Measurements from ENCODE around the gene ALG1L2. TPM values are rescaled to one million over a fixed set of nuclear protein-coding genes. Genes with fewer than 3 reads are reported as not detected.
"Not testable (repeated sequence)": the region's sequence is repeated elsewhere in the genome, so short reads cannot be mapped to it uniquely, and the experiment has no call there.

Gene ALG1L2
- total RNA-seq, 3 donors from 2014 or later (not counting 1 experiment from before 2014, with no cell fraction given) = 1.3 to 1.7 TPM; not detected in 1

DNA sequence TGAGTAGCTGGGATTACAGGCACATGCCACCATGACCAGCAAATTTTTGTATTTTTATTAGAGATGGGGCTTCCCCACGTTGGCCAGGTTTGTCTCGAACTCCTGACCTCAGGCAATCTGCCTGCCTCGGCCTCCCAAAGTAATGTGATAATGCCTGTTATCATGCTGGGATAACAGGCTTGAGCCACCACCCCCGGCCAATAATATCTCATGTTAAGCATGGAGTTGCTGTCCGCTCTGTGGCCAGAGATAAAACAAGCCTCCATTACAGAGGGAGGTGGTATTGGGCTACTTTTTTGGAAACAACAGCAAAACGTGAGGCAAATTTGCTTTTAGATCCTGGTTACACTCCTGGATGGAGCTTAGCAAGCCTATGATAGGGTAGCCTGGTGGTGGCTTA lies 32.9 kb upstream of the ALG1L2 start:
- Mint-ChIP-seq H3K9me3 (no peaks in the 10 kb centered on the region), H3K27ac (no peak overlapping the region), H3K27me3 (ENCODE audit: low read depth in 2 of 2) (peaks cover 0 to 2% of the 10 kb centered on the region in 2 donors), H3K36me3 (no peaks in the 10 kb centered on the region), H3K4me1 (no peaks in the 10 kb centered on the region), H3K4me3 (no peak overlapping the region)
- Histone ChIP-seq H3K4me3 (ENCODE audit: low read length) (no peak overlapping the region), H3K27me3 (ENCODE audit: control insufficient read depth, insufficient read depth, low read length) (no peaks in the 10 kb centered on the region), H3K4me1 (ENCODE audit: control insufficient read depth, insufficient read depth, low read length) (no peaks in the 10 kb centered on the region), H3K36me3 (ENCODE audit: control insufficient read depth, insufficient read depth, low read length) (no peaks in the 10 kb centered on the region), H3K9me3 (ENCODE audit: control insufficient read depth, insufficient read depth, low read length) (no peaks in the 10 kb centered on the region), H3K27ac (ENCODE audit: low read length) (no peak overlapping the region)
- TF ChIP-seq, protein P1, sequence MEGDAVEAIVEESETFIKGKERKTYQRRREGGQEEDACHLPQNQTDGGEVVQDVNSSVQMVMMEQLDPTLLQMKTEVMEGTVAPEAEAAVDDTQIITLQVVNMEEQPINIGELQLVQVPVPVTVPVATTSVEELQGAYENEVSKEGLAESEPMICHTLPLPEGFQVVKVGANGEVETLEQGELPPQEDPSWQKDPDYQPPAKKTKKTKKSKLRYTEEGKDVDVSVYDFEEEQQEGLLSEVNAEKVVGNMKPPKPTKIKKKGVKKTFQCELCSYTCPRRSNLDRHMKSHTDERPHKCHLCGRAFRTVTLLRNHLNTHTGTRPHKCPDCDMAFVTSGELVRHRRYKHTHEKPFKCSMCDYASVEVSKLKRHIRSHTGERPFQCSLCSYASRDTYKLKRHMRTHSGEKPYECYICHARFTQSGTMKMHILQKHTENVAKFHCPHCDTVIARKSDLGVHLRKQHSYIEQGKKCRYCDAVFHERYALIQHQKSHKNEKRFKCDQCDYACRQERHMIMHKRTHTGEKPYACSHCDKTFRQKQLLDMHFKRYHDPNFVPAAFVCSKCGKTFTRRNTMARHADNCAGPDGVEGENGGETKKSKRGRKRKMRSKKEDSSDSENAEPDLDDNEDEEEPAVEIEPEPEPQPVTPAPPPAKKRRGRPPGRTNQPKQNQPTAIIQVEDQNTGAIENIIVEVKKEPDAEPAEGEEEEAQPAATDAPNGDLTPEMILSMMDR (IDR thresholded peaks at IDR 0.05) = no peak
- ATAC-seq (no peak), DNase-seq (no peak)
- 75% methylated on average over 6 of the region's 6 CpGs for WGBS (ENCODE audit: insufficient coverage)
- intact Hi-C loops (cut with micrococcal nuclease) = no loop called here

DNA sequence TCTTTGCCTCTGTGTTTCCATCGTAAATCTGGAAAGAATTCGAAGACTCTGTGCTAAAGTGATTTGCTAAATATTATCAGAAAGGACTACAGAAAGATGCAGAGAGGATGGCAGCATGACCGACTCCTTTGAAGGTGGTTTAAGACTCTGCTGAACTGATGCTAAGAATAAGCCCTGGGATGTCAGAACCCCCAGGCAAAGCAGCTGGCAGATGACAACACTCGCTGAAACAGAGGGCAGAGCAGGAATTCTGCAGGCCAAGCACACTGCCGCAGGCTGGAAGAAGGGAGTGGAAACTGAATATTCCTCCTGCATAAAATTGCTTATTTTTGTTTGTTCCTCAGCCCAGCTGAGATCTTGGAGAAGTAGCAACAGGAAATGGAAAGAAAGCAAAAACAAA lies 29.3 kb upstream of the ALG1L2 start:
- H3K36me3 ChIP-seq (ENCODE audit: control insufficient read depth, insufficient read depth, low read length); H3K4me1 Mint-ChIP-seq; ATAC-seq; H3K4me3 ChIP-seq (ENCODE audit: low read length); H3K4me3 Mint-ChIP-seq; H3K36me3 Mint-ChIP-seq; H3K27me3 Mint-ChIP-seq (ENCODE audit: low read depth in 2 of 2); H3K4me1 ChIP-seq (ENCODE audit: control insufficient read depth, insufficient read depth, low read length); H3K27me3 ChIP-seq (ENCODE audit: control insufficient read depth, insufficient read depth, low read length); DNase-seq; H3K9me3 ChIP-seq (ENCODE audit: control insufficient read depth, insufficient read depth, low read length); H3K27ac ChIP-seq (ENCODE audit: low read length); H3K27ac Mint-ChIP-seq; intact Hi-C loops (cut with micrococcal nuclease); H3K9me3 Mint-ChIP-seq: not testable (repeated sequence)
- 83% methylated on average over 3 of the region's 5 CpGs for WGBS (ENCODE audit: insufficient coverage)

DNA sequence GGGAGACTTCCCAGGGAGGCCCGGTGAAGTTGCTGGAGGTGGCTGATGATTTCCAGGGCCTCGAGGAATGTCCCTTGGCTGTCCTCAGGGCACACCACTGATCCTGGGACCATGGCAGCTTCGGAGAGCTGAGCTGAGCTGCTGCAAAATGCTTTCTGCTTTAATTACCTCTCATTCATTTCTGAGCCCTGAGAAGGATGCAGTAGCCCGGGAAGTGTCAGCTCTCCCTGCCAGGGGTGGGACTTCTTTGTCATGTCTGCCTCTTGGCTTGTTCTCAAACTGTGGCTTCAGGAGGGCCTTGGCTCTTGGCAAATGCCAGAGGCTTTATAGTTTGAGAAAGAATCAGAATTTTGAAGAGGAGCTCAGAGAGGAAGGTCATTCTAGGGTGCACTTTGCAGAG lies 28.7 kb upstream of the ALG1L2 start:
- H3K4me1 Mint-ChIP-seq = not testable (repeated sequence)

DNA sequence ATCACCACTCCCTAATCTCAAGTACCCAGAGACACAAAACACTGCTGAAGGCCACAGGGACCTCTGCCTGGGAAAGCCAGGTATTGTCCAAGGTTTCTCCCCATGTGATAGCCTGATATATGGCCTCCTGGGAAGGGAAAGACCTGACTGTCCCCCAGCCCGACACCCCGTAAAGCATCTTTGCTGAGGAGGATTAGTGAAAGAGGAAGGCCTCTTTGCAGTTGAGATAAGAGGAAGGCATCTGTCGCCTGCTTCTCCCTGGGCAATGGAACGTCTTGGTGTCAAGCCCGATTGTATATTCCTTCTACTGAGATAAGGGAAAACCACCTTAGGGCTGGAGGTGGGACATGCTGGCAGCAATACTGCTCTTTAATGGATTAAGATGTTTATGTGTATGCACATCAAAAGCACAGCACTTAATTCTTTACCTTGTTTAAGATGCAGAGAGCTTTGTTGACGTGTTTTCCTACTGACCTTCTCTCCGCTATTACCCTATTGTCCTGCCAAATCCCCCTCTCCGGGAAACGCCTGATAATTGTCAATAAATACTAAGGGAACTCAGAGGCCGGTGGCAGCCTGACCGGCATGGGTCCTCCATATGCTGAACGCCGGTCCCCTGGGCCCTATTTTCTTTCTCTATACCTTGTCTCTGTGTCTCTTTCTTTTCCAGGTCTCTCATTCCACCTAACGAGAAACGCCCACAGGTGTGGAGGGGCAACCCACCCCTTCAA lies 23.9 kb upstream of the ALG1L2 start:
- H3K4me3 Mint-ChIP-seq; H3K27me3 ChIP-seq (ENCODE audit: control insufficient read depth, insufficient read depth, low read length); DNase-seq; H3K9me3 Mint-ChIP-seq; H3K4me1 ChIP-seq (ENCODE audit: control insufficient read depth, insufficient read depth, low read length); H3K27ac Mint-ChIP-seq; H3K27ac ChIP-seq (ENCODE audit: low read length); H3K9me3 ChIP-seq (ENCODE audit: control insufficient read depth, insufficient read depth, low read length); H3K36me3 Mint-ChIP-seq; ATAC-seq; H3K4me3 ChIP-seq (ENCODE audit: low read length); intact Hi-C loops (cut with micrococcal nuclease); H3K4me1 Mint-ChIP-seq; H3K36me3 ChIP-seq (ENCODE audit: control insufficient read depth, insufficient read depth, low read length): not testable (repeated sequence)
- 78% methylated on average over 12 of the region's 15 CpGs for WGBS (ENCODE audit: insufficient coverage)
- H3K27me3 Mint-ChIP-seq (ENCODE audit: low read depth in 2 of 2) = peaks cover 15 to 22% of the 10 kb centered on the region in 2 donors

More for the DNA sequence above, 28.7 kb upstream of the ALG1L2 start:
- ATAC-seq; H3K27me3 Mint-ChIP-seq (ENCODE audit: low read depth in 2 of 2); H3K27me3 ChIP-seq (ENCODE audit: control insufficient read depth, insufficient read depth, low read length); H3K4me3 Mint-ChIP-seq; intact Hi-C loops (cut with micrococcal nuclease); H3K4me3 ChIP-seq (ENCODE audit: low read length); H3K27ac Mint-ChIP-seq; H3K4me1 ChIP-seq (ENCODE audit: control insufficient read depth, insufficient read depth, low read length); H3K36me3 Mint-ChIP-seq; H3K27ac ChIP-seq (ENCODE audit: low read length); H3K9me3 Mint-ChIP-seq; DNase-seq; H3K36me3 ChIP-seq (ENCODE audit: control insufficient read depth, insufficient read depth, low read length); H3K9me3 ChIP-seq (ENCODE audit: control insufficient read depth, insufficient read depth, low read length): not testable (repeated sequence)
- WGBS (ENCODE audit: insufficient coverage) = 90% methylated on average over 1 of the region's 4 CpGs

DNA sequence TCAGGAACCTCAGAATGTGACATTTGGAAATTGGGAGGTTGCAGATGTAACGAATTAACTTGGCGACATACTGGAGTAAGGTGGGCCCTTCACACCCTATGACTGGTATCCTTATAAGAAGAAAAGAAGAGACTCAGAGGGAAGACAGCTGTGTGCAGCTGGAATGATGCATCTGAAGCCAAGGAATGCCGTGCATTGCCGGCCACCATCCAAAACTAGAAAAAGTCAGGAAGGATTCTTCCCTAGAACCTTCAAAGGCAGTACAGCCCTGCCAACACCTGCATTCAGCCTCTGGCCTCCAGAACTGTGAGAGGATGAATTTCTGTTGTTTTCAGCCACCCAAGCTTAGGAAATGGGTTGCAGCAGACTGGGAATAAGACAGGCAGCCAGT lies 23.4 kb upstream of the ALG1L2 start:
- WGBS (ENCODE audit: insufficient coverage) = 90% methylated on average over 2 of the region's 4 CpGs
- H3K4me1 Mint-ChIP-seq = not testable (repeated sequence)
- H3K27me3 Mint-ChIP-seq (ENCODE audit: low read depth in 2 of 2) = peaks cover 15 to 22% of the 10 kb centered on the region in 2 donors

DNA sequence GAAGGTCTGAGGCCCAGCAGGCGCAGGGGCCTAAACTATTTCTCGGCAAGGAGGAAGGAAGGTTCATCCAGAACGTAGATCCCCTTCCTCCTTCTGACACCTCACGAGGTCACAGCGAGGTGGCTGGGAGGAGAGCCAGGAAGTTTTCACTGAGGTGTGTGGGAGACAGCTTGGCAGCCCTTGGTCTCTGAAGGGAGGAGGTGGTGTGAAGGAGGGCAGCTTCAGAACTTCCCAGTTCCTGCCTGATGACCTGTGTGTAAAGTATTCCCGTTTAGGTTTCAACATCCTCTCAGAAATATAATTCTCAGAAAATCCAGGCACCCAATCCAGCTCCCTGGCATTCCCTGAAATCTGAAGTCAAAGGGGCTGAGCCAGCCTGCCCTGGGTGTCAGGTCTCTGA lies 22.9 kb upstream of the ALG1L2 start:
- H3K27ac ChIP-seq (ENCODE audit: low read length); H3K36me3 Mint-ChIP-seq; H3K27ac Mint-ChIP-seq; H3K36me3 ChIP-seq (ENCODE audit: control insufficient read depth, insufficient read depth, low read length); H3K4me1 ChIP-seq (ENCODE audit: control insufficient read depth, insufficient read depth, low read length); ATAC-seq; H3K27me3 ChIP-seq (ENCODE audit: control insufficient read depth, insufficient read depth, low read length); H3K4me3 ChIP-seq (ENCODE audit: low read length); intact Hi-C loops (cut with micrococcal nuclease); H3K4me3 Mint-ChIP-seq; H3K4me1 Mint-ChIP-seq; DNase-seq; H3K9me3 Mint-ChIP-seq; H3K9me3 ChIP-seq (ENCODE audit: control insufficient read depth, insufficient read depth, low read length): not testable (repeated sequence)
- WGBS (ENCODE audit: insufficient coverage) = 43% methylated on average over 4 of the region's 6 CpGs
- peaks cover 15 to 22% of the 10 kb centered on the region in 2 donors for H3K27me3 Mint-ChIP-seq (ENCODE audit: low read depth in 2 of 2)

More for the DNA sequence above, 23.4 kb upstream of the ALG1L2 start:
- H3K27ac Mint-ChIP-seq; H3K4me3 Mint-ChIP-seq; H3K4me3 ChIP-seq (ENCODE audit: low read length); DNase-seq; H3K36me3 ChIP-seq (ENCODE audit: control insufficient read depth, insufficient read depth, low read length); H3K9me3 Mint-ChIP-seq; H3K27ac ChIP-seq (ENCODE audit: low read length); intact Hi-C loops (cut with micrococcal nuclease); H3K9me3 ChIP-seq (ENCODE audit: control insufficient read depth, insufficient read depth, low read length); H3K4me1 ChIP-seq (ENCODE audit: control insufficient read depth, insufficient read depth, low read length); H3K36me3 Mint-ChIP-seq; H3K27me3 ChIP-seq (ENCODE audit: control insufficient read depth, insufficient read depth, low read length); ATAC-seq: not testable (repeated sequence)

DNA sequence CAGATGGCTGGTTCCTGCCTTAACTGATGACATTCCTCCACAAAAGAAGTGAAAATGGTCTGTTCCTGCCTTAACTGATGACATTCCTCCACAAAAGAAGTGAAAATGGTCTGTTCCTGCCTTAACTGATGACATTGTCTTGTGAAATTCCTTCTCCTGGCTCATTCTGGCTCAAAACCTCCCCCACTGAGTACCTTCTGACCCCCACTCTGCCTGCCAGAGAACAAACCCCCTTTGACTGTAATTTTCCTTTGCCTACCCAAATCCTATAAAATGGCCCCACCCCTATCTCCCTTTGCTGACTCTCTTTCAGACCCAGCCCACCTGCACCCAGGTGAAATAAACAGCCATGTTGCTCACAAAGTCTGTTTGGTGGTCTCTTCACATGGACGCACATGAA lies 22.5 kb upstream of the ALG1L2 start:
- H3K36me3 Mint-ChIP-seq; H3K36me3 ChIP-seq (ENCODE audit: control insufficient read depth, insufficient read depth, low read length); H3K4me1 ChIP-seq (ENCODE audit: control insufficient read depth, insufficient read depth, low read length); H3K4me1 Mint-ChIP-seq; intact Hi-C loops (cut with micrococcal nuclease); H3K27ac ChIP-seq (ENCODE audit: low read length); H3K9me3 Mint-ChIP-seq; H3K4me3 ChIP-seq (ENCODE audit: low read length); H3K4me3 Mint-ChIP-seq; H3K27ac Mint-ChIP-seq; H3K27me3 ChIP-seq (ENCODE audit: control insufficient read depth, insufficient read depth, low read length); H3K9me3 ChIP-seq (ENCODE audit: control insufficient read depth, insufficient read depth, low read length); ATAC-seq; DNase-seq: not testable (repeated sequence)
- H3K27me3 Mint-ChIP-seq (ENCODE audit: low read depth in 2 of 2) = peaks cover 15 to 22% of the 10 kb centered on the region in 2 donors
- 100% methylated on average over 1 of the region's 1 CpG for WGBS (ENCODE audit: insufficient coverage)
